Loucy (cell line): ENCODE results near the gene CS.
"Not testable (repeated sequence)": the region's sequence is repeated elsewhere in the genome, so short reads cannot be mapped to it uniquely, and the experiment has no call there.

Source experiments
- H2AFZ ChIP-seq: fragments of 200-600 bp; sonication (generic); 2 replicates; pipeline ENCODE4 v1.6.0; 2016; ENCODE audit warnings: antibody characterized with exemption, mild to moderate bottlenecking, low read length, moderate library complexity
- H3F3A ChIP-seq: fragments of 200-600 bp; 2 replicates; pipeline ENCODE4 v1.6.0; 2016; ENCODE audit warnings: antibody characterized with exemption, low read depth, mild to moderate bottlenecking
- H3K27me3 ChIP-seq: fragments of 200-600 bp; sonication (generic); 2 replicates; pipeline ENCODE4 v1.6.1; 2014; ENCODE audit warnings: low read length, mild to moderate bottlenecking; ENCODE audit not compliant: insufficient read depth, poor library complexity, severe bottlenecking
- H3K36me3 ChIP-seq: fragments of 200-600 bp; sonication (generic); 2 replicates; pipeline ENCODE4 v1.6.1; 2016; ENCODE audit warnings: low read length; ENCODE audit not compliant: insufficient read depth
- H3K4me1 ChIP-seq: fragments of 200-600 bp; sonication (generic); 2 replicates; pipeline ENCODE4 v1.5.1; 2014; ENCODE audit warnings: low read length, mild to moderate bottlenecking; ENCODE audit not compliant: insufficient read depth, poor library complexity, severe bottlenecking
- H3K4me2 ChIP-seq: fragments of 200-600 bp; sonication (generic); 2 replicates; pipeline ENCODE4 v1.6.0; 2014; ENCODE audit warnings: antibody characterized with exemption, low read length, low read depth, mild to moderate bottlenecking; ENCODE audit not compliant: poor library complexity, severe bottlenecking
- H3K4me3 ChIP-seq: fragments of 200-600 bp; sonication (generic); 2 replicates; pipeline ENCODE4 v1.5.1; 2014; ENCODE audit warnings: low read length, mild to moderate bottlenecking, mixed read lengths; ENCODE audit not compliant: poor library complexity, severe bottlenecking
- H3K79me2 ChIP-seq: fragments of 200-600 bp; sonication (generic); 2 replicates; pipeline ENCODE4 v1.6.1; 2014; ENCODE audit warnings: low read length; ENCODE audit not compliant: insufficient read depth
- H3K9ac ChIP-seq: fragments of 200-600 bp; sonication (generic); 2 replicates; pipeline ENCODE4 v1.6.0; 2014; ENCODE audit warnings: mild to moderate bottlenecking, low read depth, low read length, moderate library complexity; ENCODE audit not compliant: poor library complexity, severe bottlenecking
- H3K9me2 ChIP-seq: fragments of 200-600 bp; sonication (generic); replicated peaks from 2 replicates; pipeline ENCODE4 v1.6.1; 2016; ENCODE audit warnings: low read depth, low read length, mixed read lengths
- H3K9me3 ChIP-seq: fragments of 200-600 bp; sonication (generic); 2 replicates; pipeline ENCODE4 v1.6.1; 2014; ENCODE audit warnings: mild to moderate bottlenecking, antibody characterized with exemption, low read length, low read depth; ENCODE audit not compliant: insufficient read depth
- H4K20me1 ChIP-seq: fragments of 200-600 bp; sonication (generic); 2 replicates; pipeline ENCODE4 v1.6.0; 2014; ENCODE audit warnings: antibody characterized with exemption, low read length, mild to moderate bottlenecking; ENCODE audit not compliant: insufficient read depth, poor library complexity, severe bottlenecking
- CTCF ChIP-seq: fragments of 200-600 bp; sonication (generic); conservative IDR thresholded peaks from 2 replicates; pipeline ENCODE4 v1.5.1; 2014; ENCODE audit warnings: mild to moderate bottlenecking, antibody characterized with exemption, low read length
- EZH2phosphoT487 ChIP-seq: fragments of 200-600 bp; IDR thresholded peaks from 2 replicates; pipeline ENCODE4 v1.6.1; 2018; ENCODE audit warnings: antibody characterized with exemption, mild to moderate bottlenecking, moderate library complexity, borderline replicate concordance

The CS gene

GRCh38 chr12:56286044-56286830, 13.9 kb downstream of the CS start:
- Histone ChIP-seq H4K20me1 (peaks cover 9% of the 10 kb centered on the region), H3K9me3 (no peaks in the 10 kb centered on the region), H3K4me1 (peaks cover 7% of the 10 kb centered on the region), H3K36me3 (peaks cover 55% of the 10 kb centered on the region; the same call in 1 of the 2 replicates), H3K9ac (no peak overlapping the region), H3K27me3 (no peaks in the 10 kb centered on the region), H3K79me2 (peaks cover 28% of the 10 kb centered on the region), H3K4me3 (no peak overlapping the region), H3F3A (no peaks in the 10 kb centered on the region), H3K4me2 (no peak overlapping the region), H3K9me2 (no peaks in the 10 kb centered on the region), H2AFZ (no peak overlapping the region)
- no peak for TF ChIP-seq EZH2phosphoT487
- TF ChIP-seq CTCF, result no peak

- not testable (repeated sequence) for H3K27me3 ChIP-seq, H3K4me2 ChIP-seq, H3F3A ChIP-seq, H3K4me3 ChIP-seq, H3K4me1 ChIP-seq, H2AFZ ChIP-seq, H4K20me1 ChIP-seq, H3K9ac ChIP-seq, H3K9me2 ChIP-seq, H3K9me3 ChIP-seq
- Histone ChIP-seq H3K36me3 (peaks cover 58% of the 10 kb centered on the region; the same call in 1 of the 2 replicates), H3K79me2 (peaks cover 17% of the 10 kb centered on the region)
Observed at GRCh38 chr12:56284263-56284662, 15.9 kb downstream of the CS start.

- Histone ChIP-seq H3K9me3 (no peaks in the 10 kb centered on the region), H3K9ac (no peak overlapping the region), H3K27me3 (no peaks in the 10 kb centered on the region), H3K4me3 (no peak overlapping the region), H3F3A (no peaks in the 10 kb centered on the region), H3K9me2 (no peaks in the 10 kb centered on the region), H2AFZ (no peak overlapping the region), H3K4me2 (no peak overlapping the region), H3K4me1 (no peaks in the 10 kb centered on the region), H4K20me1 (no peaks in the 10 kb centered on the region), H3K36me3 (peaks cover 73% of the 10 kb centered on the region; the same call in 1 of the 2 replicates), H3K79me2 (peaks cover 1% of the 10 kb centered on the region)
- TF ChIP-seq EZH2phosphoT487 (no peak), CTCF (no peak)
Observed at GRCh38 chr12:56282579-56282978, 17.6 kb downstream of the CS start.

- no peaks in the 10 kb centered on the region for H3K79me2 ChIP-seq
- peaks cover 76% of the 10 kb centered on the region; the same call in 1 of the 2 replicates for H3K36me3 ChIP-seq
- H3K9me2 ChIP-seq, result no peaks in the 10 kb centered on the region
- no peaks in the 10 kb centered on the region for H3K4me1 ChIP-seq
- no peak overlapping the region for H3K4me3 ChIP-seq
- no peak overlapping the region for H3K9ac ChIP-seq
- TF ChIP-seq EZH2phosphoT487 (no peak), CTCF (no peak)
- H3K9me3 ChIP-seq, result no peaks in the 10 kb centered on the region
- H3K27me3 ChIP-seq, result no peaks in the 10 kb centered on the region
- no peaks in the 10 kb centered on the region for H4K20me1 ChIP-seq
- H3F3A ChIP-seq, result no peaks in the 10 kb centered on the region
- H2AFZ ChIP-seq, result no peak overlapping the region
- no peak overlapping the region for H3K4me2 ChIP-seq
Observed at GRCh38 chr12:56282030-56282429, 18.1 kb downstream of the CS start.
